Measurements from ENCODE around the gene DNAJC18. TPM values are rescaled to one million over a fixed set of nuclear protein-coding genes. Genes with fewer than 3 reads are reported as not detected.

The DNAJC18 gene
- total and polyA plus RNA-seq, 8 donors, result 10.0 to 40.2 (median 28.8) TPM

DNA sequence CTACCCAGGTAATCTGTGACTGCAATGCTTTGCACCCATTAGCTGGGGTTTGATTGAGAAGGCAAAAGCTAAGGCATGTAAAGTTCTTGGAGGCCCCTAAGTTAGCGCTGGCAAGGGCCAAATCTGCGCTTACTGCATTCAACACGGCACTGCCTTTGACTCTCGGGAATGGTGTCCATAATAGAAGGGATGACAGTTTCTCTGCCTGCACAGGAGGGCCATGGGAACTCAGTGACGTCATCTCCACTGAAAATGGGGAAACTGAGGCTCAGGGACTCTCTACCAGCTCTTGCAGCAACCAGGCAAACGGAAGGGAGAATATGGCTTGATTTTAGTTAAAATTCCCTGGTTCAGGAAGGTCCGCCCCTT lies 35.9 kb downstream of the DNAJC18 start:
- H3K27me3 ChIP-seq, result no peaks in the 10 kb centered on the region
- TF ChIP-seq CTCF (IDR thresholded peaks at IDR 0.05), result no peak
- H3K27ac ChIP-seq, result peak overlapping the region; percentile 88 to 91
- peak overlapping the region; percentile 31 to 52 for H3K4me3 ChIP-seq
- ATAC-seq (peak; percentile 1), DNase-seq (no peak)
- intact Hi-C loops (cut with DNase I), result no loop called here
- H3K36me3 ChIP-seq, result peaks cover 0 to 6% of the 10 kb centered on the region in 2 donors
- peaks cover 0 to 15% of the 10 kb centered on the region in 2 donors for H3K4me1 ChIP-seq
- H3K9me3 ChIP-seq, result no peaks in the 10 kb centered on the region

- peak overlapping the region in 1 of 2 donors; percentile 52 for H3K4me3 ChIP-seq
- DNase-seq (no peak), ATAC-seq (no peak)
- intact Hi-C loops (cut with DNase I), result no loop called here
- H3K9me3 ChIP-seq, result no peaks in the 10 kb centered on the region
- TF ChIP-seq CTCF (IDR thresholded peaks at IDR 0.05), result peak; percentile 26 to 46
- no peaks in the 10 kb centered on the region for H3K27me3 ChIP-seq
- peaks cover 0 to 6% of the 10 kb centered on the region in 2 donors for H3K36me3 ChIP-seq
- H3K4me1 ChIP-seq, result peaks cover 0 to 15% of the 10 kb centered on the region in 2 donors
- no peak overlapping the region for H3K27ac ChIP-seq
Measured at GRCh38 chr5:139402561-139403158, 36.7 kb downstream of the DNAJC18 start.

- no peak overlapping the region for H3K4me3 ChIP-seq
- H3K27me3 ChIP-seq, result no peaks in the 10 kb centered on the region
- DNase-seq (no peak), ATAC-seq (no peak)
- intact Hi-C loops (cut with DNase I), result no loop called here
- peaks cover 0 to 6% of the 10 kb centered on the region in 2 donors for H3K36me3 ChIP-seq
- no peak overlapping the region for H3K27ac ChIP-seq
- no peak for TF ChIP-seq CTCF (IDR thresholded peaks at IDR 0.05)
- H3K4me1 ChIP-seq, result peaks cover 0 to 15% of the 10 kb centered on the region in 2 donors
- H3K9me3 ChIP-seq, result no peaks in the 10 kb centered on the region
Measured at GRCh38 chr5:139401546-139401945, 37.8 kb downstream of the DNAJC18 start.

DNA sequence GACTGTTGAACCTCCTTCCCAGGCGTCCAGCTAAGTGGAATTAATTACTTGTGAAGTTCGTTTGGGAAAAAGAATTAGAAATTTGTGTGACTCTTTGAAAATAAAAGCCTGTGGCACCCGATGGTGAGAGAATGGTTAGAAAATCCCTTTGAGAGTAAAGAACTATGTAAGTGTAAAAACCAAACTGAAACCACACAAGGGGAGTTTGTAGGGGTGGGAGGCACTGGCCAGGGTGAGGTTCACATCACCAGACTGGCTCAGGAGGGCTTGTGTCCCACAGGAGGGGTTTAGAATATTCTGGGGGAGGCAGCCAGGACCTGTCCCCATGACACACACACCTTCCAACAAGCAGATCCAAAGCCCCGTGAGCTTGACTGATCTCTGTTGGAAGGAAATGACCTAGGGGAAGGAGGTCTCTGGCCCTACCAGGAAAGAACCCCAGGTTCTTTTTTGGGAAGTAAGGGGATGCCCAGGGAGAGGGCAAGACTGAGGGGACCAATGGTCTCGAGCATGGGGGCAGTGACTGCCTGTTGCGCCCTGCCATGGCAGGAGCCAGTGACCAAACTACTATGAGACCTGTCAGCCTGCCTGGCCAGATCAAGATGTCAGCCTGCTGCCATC lies 39.7 kb downstream of the DNAJC18 start:
- Histone ChIP-seq H3K27me3 (peaks cover 4 to 11% of the 10 kb centered on the region in 2 donors), H3K27ac (no peak overlapping the region), H3K9me3 (no peaks in the 10 kb centered on the region), H3K4me3 (no peak overlapping the region), H3K4me1 (peaks cover 0 to 18% of the 10 kb centered on the region in 2 donors), H3K36me3 (peaks cover 0 to 6% of the 10 kb centered on the region in 2 donors)
- intact Hi-C loops (cut with DNase I), result no loop called here
- no peak for ATAC-seq
- no peak for DNase-seq
- TF ChIP-seq CTCF (IDR thresholded peaks at IDR 0.05), result no peak

DNA sequence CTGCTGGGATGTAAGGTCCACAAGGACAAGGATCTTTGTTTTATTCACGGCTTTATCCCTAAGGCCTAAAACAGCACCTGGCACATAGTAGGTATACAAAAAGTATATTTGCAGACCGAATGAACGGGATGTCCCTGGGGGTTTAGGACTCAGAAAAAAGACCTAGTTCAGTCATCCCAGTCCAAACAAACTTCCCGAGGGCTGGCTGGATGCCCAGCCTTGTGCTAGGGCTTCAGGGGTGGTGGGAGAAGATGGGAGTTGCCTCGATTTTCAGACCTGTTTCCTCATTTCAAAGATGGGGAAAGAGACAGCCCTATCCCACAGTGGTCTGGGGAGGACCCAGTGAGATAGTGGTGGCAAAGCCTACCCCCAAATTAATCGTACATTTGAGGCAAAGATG lies 41.4 kb downstream of the DNAJC18 start:
- H3K4me1 ChIP-seq, result peaks cover 9 to 22% of the 10 kb centered on the region in 2 donors
- H3K36me3 ChIP-seq, result peaks cover 0 to 6% of the 10 kb centered on the region in 2 donors
- H3K27me3 ChIP-seq, result peaks cover 16 to 28% of the 10 kb centered on the region in 2 donors
- H3K27ac ChIP-seq, result no peak overlapping the region
- H3K9me3 ChIP-seq, result no peaks in the 10 kb centered on the region
- ATAC-seq (no peak), DNase-seq (no peak)
- intact Hi-C loops (cut with DNase I), result no loop called here
- H3K4me3 ChIP-seq, result no peak overlapping the region
- TF ChIP-seq CTCF (IDR thresholded peaks at IDR 0.05), result no peak
